Mononuclear cell (primary cell): ENCODE data around the gene SLC9A1. TPM values are rescaled to one million over a fixed set of nuclear protein-coding genes. Genes with fewer than 3 reads are reported as not detected.

Experiments used
- H3K27me3 ChIP-seq: 2 replicates; pipeline ENCODE4 v1.6.0; 2011; ENCODE audit warnings: low read length, control low read depth; ENCODE audit not compliant: insufficient read depth
- H3K4me1 ChIP-seq: 2 replicates; pipeline ENCODE4 v1.5.1; 2011; ENCODE audit warnings: mild to moderate bottlenecking, low read length, control low read depth; ENCODE audit not compliant: insufficient read depth
- H3K4me3 ChIP-seq: 2 replicates; pipeline ENCODE4 v1.5.1; 2011; ENCODE audit warnings: mild to moderate bottlenecking, low read length, moderate library complexity
- H3K9me3 ChIP-seq: 2 replicates; pipeline ENCODE4 v1.5.1; 2011; ENCODE audit warnings: low read depth, mild to moderate bottlenecking, control low read depth, low read length
- total RNA-seq: library from RNA; depleted of rRNA; stranded (reverse); fragments of >200 nt; gene quantifications from one replicate; pipeline ENCODE4 v1.2.3, GENCODE V29; 2012

Gene SLC9A1
- total RNA-seq, 1 donor = 6.4 TPM

GRCh38 chr1:27097484-27097917, 57.4 kb downstream of the SLC9A1 start:
- peaks cover 28% of the 10 kb centered on the region for H3K4me1 ChIP-seq
- H3K27me3 ChIP-seq = no peaks in the 10 kb centered on the region
- no peaks in the 10 kb centered on the region for H3K9me3 ChIP-seq
- no peak overlapping the region for H3K4me3 ChIP-seq

- peaks cover 28% of the 10 kb centered on the region for H3K4me1 ChIP-seq
These were observed 59.3 kb downstream of the SLC9A1 start for GRCh38 chr1:27095576-27095975.

GRCh38 chr1:27092888-27093287, 62.0 kb downstream of the SLC9A1 start:
- H3K4me3 ChIP-seq = no peak overlapping the region
- H3K9me3 ChIP-seq = no peaks in the 10 kb centered on the region
- H3K27me3 ChIP-seq = no peaks in the 10 kb centered on the region
- peaks cover 3% of the 10 kb centered on the region for H3K4me1 ChIP-seq

More at GRCh38 chr1:27095576-27095975, 59.3 kb downstream of the SLC9A1 start:
- H3K27me3 ChIP-seq = no peaks in the 10 kb centered on the region
- no peaks in the 10 kb centered on the region for H3K9me3 ChIP-seq
- no peak overlapping the region for H3K4me3 ChIP-seq

- no peaks in the 10 kb centered on the region for H3K27me3 ChIP-seq
- H3K9me3 ChIP-seq = no peaks in the 10 kb centered on the region
- no peak overlapping the region for H3K4me3 ChIP-seq
- no peaks in the 10 kb centered on the region for H3K4me1 ChIP-seq
These were observed 64.0 kb downstream of the SLC9A1 start for GRCh38 chr1:27090911-27091310.

- Histone ChIP-seq H3K9me3 (no peaks in the 10 kb centered on the region), H3K4me1 (no peaks in the 10 kb centered on the region), H3K4me3 (no peak overlapping the region), H3K27me3 (no peaks in the 10 kb centered on the region)
These were observed 67.3 kb downstream of the SLC9A1 start for GRCh38 chr1:27087371-27088220.

- H3K4me3 ChIP-seq = no peak overlapping the region
- H3K4me1 ChIP-seq = no peaks in the 10 kb centered on the region
- no peaks in the 10 kb centered on the region for H3K27me3 ChIP-seq
- no peaks in the 10 kb centered on the region for H3K9me3 ChIP-seq
These were observed 68.3 kb downstream of the SLC9A1 start for GRCh38 chr1:27086628-27087027.

GRCh38 chr1:27086026-27086425, 68.9 kb downstream of the SLC9A1 start:
- Histone ChIP-seq H3K27me3 (no peaks in the 10 kb centered on the region), H3K4me3 (no peak overlapping the region), H3K4me1 (no peaks in the 10 kb centered on the region), H3K9me3 (no peaks in the 10 kb centered on the region)

- Histone ChIP-seq H3K27me3 (no peaks in the 10 kb centered on the region), H3K4me3 (no peak overlapping the region), H3K9me3 (no peaks in the 10 kb centered on the region), H3K4me1 (no peaks in the 10 kb centered on the region)
These were observed 70.8 kb downstream of the SLC9A1 start for GRCh38 chr1:27084107-27084506.

- H3K4me3 ChIP-seq = no peak overlapping the region
- H3K4me1 ChIP-seq = no peaks in the 10 kb centered on the region
These were observed 77.0 kb downstream of the SLC9A1 start for GRCh38 chr1:27077968-27078367.

GRCh38 chr1:27076803-27077202, 78.1 kb downstream of the SLC9A1 start:
- Histone ChIP-seq H3K4me1 (no peaks in the 10 kb centered on the region), H3K9me3 (no peaks in the 10 kb centered on the region), H3K27me3 (no peaks in the 10 kb centered on the region), H3K4me3 (no peak overlapping the region)

More at GRCh38 chr1:27077968-27078367, 77.0 kb downstream of the SLC9A1 start:
- Histone ChIP-seq H3K9me3 (no peaks in the 10 kb centered on the region), H3K27me3 (no peaks in the 10 kb centered on the region)

GRCh38 chr1:27074175-27074780, 80.6 kb downstream of the SLC9A1 start:
- no peaks in the 10 kb centered on the region for H3K4me1 ChIP-seq
- H3K4me3 ChIP-seq = no peak overlapping the region
- H3K9me3 ChIP-seq = no peaks in the 10 kb centered on the region
- H3K27me3 ChIP-seq = no peaks in the 10 kb centered on the region

- no peak overlapping the region for H3K4me3 ChIP-seq
- H3K27me3 ChIP-seq = no peaks in the 10 kb centered on the region
- no peaks in the 10 kb centered on the region for H3K9me3 ChIP-seq
- H3K4me1 ChIP-seq = no peaks in the 10 kb centered on the region
These were observed 83.9 kb downstream of the SLC9A1 start for GRCh38 chr1:27071049-27071416.

GRCh38 chr1:27070390-27071048, 84.4 kb downstream of the SLC9A1 start:
- no peaks in the 10 kb centered on the region for H3K4me1 ChIP-seq
- no peak overlapping the region for H3K4me3 ChIP-seq
- no peaks in the 10 kb centered on the region for H3K27me3 ChIP-seq
- H3K9me3 ChIP-seq = no peaks in the 10 kb centered on the region

- Histone ChIP-seq H3K9me3 (no peaks in the 10 kb centered on the region), H3K27me3 (no peaks in the 10 kb centered on the region), H3K4me1 (no peaks in the 10 kb centered on the region), H3K4me3 (no peak overlapping the region)
These were observed 86.0 kb downstream of the SLC9A1 start for GRCh38 chr1:27068922-27069321.

GRCh38 chr1:27065999-27066630, 88.8 kb downstream of the SLC9A1 start:
- no peaks in the 10 kb centered on the region for H3K9me3 ChIP-seq
- H3K4me3 ChIP-seq = no peak overlapping the region
- H3K4me1 ChIP-seq = no peaks in the 10 kb centered on the region
- H3K27me3 ChIP-seq = no peaks in the 10 kb centered on the region
